Astrocyte (in vitro differentiated cells and primary cell): Measurements from ENCODE around the gene YBX2. TPM values are rescaled to one million over a fixed set of nuclear protein-coding genes. Genes with fewer than 3 reads are reported as not detected.

Source experiments
- DNase-seq: peaks from one replicate; pipeline ENCODE4 v3.0.0-alpha.2; 2010; ENCODE audit warnings: low read depth
- FAIRE-seq: peaks from 2 replicates; lab custom pipeline; 2011; peaks lifted over from hg19 to GRCh38; lab: Jason Lieb, UNC
- H2AFZ ChIP-seq: 2 replicates; pipeline ENCODE4 v1.6.0; 2012; ENCODE audit warnings: low read depth, low read length, inconsistent platforms
- H3K27ac ChIP-seq: 2 replicates; pipeline ENCODE4 v1.5.1; 2011; ENCODE audit warnings: low read depth, low read length, inconsistent platforms
- H3K27me3 ChIP-seq: 2 replicates; pipeline ENCODE4 v1.6.0; 2011; ENCODE audit warnings: low read length, inconsistent platforms; ENCODE audit not compliant: insufficient read depth
- H3K36me3 ChIP-seq: 2 replicates; pipeline ENCODE4 v1.5.1; 2011; ENCODE audit warnings: low read length, inconsistent platforms; ENCODE audit not compliant: insufficient read depth
- H3K4me1 ChIP-seq: 2 replicates; pipeline ENCODE4 v1.5.1; 2011; ENCODE audit warnings: low read length, inconsistent platforms; ENCODE audit not compliant: insufficient read depth
- H3K4me2 ChIP-seq: 2 replicates; pipeline ENCODE4 v1.6.0; 2012; ENCODE audit warnings: low read length, inconsistent platforms
- H3K4me3 ChIP-seq: 2 replicates; pipeline ENCODE4 v1.5.1; 2011; ENCODE audit warnings: low read depth, mild to moderate bottlenecking, low read length, inconsistent platforms; ENCODE audit not compliant: insufficient read depth
- H3K79me2 ChIP-seq: 2 replicates; pipeline ENCODE4 v1.6.0; 2012; ENCODE audit warnings: mild to moderate bottlenecking, low read length, inconsistent platforms; ENCODE audit not compliant: insufficient read depth
- H3K9ac ChIP-seq: 2 replicates; pipeline ENCODE4 v1.6.0; 2012; ENCODE audit warnings: mild to moderate bottlenecking, low read length, inconsistent platforms
- H3K9me3 ChIP-seq: 2 replicates; pipeline ENCODE4 v1.5.1; 2012; ENCODE audit warnings: low read depth, mild to moderate bottlenecking, low read length, inconsistent platforms; ENCODE audit not compliant: insufficient read depth
- H4K20me1 ChIP-seq: 2 replicates; pipeline ENCODE4 v1.6.0; 2012; ENCODE audit warnings: low read length, inconsistent platforms; ENCODE audit not compliant: insufficient read depth
- H3K27ac Mint-ChIP-seq: one replicate; pipeline ENCODE4 v1.8.0; 2021; ENCODE audit warnings: mild to moderate bottlenecking, mixed read lengths; ENCODE audit not compliant: unreplicated experiment
- H3K27me3 Mint-ChIP-seq: one replicate; pipeline ENCODE4 v1.8.0; 2021; ENCODE audit warnings: low read depth, mixed read lengths; ENCODE audit not compliant: unreplicated experiment
- H3K36me3 Mint-ChIP-seq: one replicate; pipeline ENCODE4 v1.8.0; 2021; ENCODE audit warnings: low read depth, mixed read lengths; ENCODE audit not compliant: unreplicated experiment
- H3K4me1 Mint-ChIP-seq: one replicate; pipeline ENCODE4 v1.8.0; 2021; ENCODE audit warnings: low read depth, mixed read lengths; ENCODE audit not compliant: unreplicated experiment
- H3K4me3 Mint-ChIP-seq: one replicate; pipeline ENCODE4 v1.8.0; 2021; ENCODE audit warnings: mild to moderate bottlenecking, moderate library complexity, mixed read lengths; ENCODE audit not compliant: unreplicated experiment
- H3K9me3 Mint-ChIP-seq: one replicate; pipeline ENCODE4 v1.8.0; 2021; ENCODE audit warnings: mild to moderate bottlenecking, mixed read lengths; ENCODE audit not compliant: unreplicated experiment
- CTCF ChIP-seq: IDR thresholded peaks from 2 replicates; pipeline ENCODE4 v1.5.1; 2011; ENCODE audit warnings: low read depth, mild to moderate bottlenecking, inconsistent platforms, low read length, moderate library complexity; ENCODE audit not compliant: insufficient read depth
- EZH2 ChIP-seq: IDR thresholded peaks from 2 replicates; pipeline ENCODE4 v1.6.1; 2012; ENCODE audit warnings: mild to moderate bottlenecking, low read length, inconsistent platforms; ENCODE audit not compliant: insufficient read depth
- total RNA-seq: library from RNA; stranded (reverse); gene quantifications from 2 replicates; pipeline ENCODE4 v1.2.1, GENCODE V29; 2021

The YBX2 gene
- total RNA-seq, 1 donor from 2014 or later: 0.86 TPM

- Mint-ChIP-seq H3K36me3 (peaks cover 10% of the 10 kb centered on the region), H3K4me3 (peak overlapping the region; percentile 12), H3K4me1 (peaks cover 10% of the 10 kb centered on the region), H3K27me3 (no peaks in the 10 kb centered on the region), H3K9me3 (no peaks in the 10 kb centered on the region), H3K27ac (no peak overlapping the region)
- Histone ChIP-seq H3K36me3 (peaks cover 12% of the 10 kb centered on the region), H3K79me2 (peaks cover 29% of the 10 kb centered on the region), H2AFZ (no peak overlapping the region), H3K4me2 (no peak overlapping the region), H3K4me3 (no peak overlapping the region), H3K27me3 (no peaks in the 10 kb centered on the region), H3K9me3 (no peaks in the 10 kb centered on the region), H4K20me1 (peaks cover 11% of the 10 kb centered on the region), H3K27ac (no peak overlapping the region), H3K9ac (no peak overlapping the region), H3K4me1 (peaks cover 8% of the 10 kb centered on the region)
- no peak for TF ChIP-seq CTCF
- no peak for TF ChIP-seq EZH2
- FAIRE-seq (no peak), DNase-seq (no peak)
These were observed 32.6 kb upstream of the YBX2 start for GRCh38 chr17:7327056-7327455.

- H3K4me1 ChIP-seq: peaks cover 8% of the 10 kb centered on the region
- peaks cover 29% of the 10 kb centered on the region for H3K79me2 ChIP-seq
- Mint-ChIP-seq H3K27ac (no peak overlapping the region), H3K36me3 (peaks cover 13% of the 10 kb centered on the region), H3K9me3 (no peaks in the 10 kb centered on the region), H3K27me3 (no peaks in the 10 kb centered on the region), H3K4me1 (peaks cover 10% of the 10 kb centered on the region), H3K4me3 (no peak overlapping the region)
- no peak for DNase-seq
- H3K4me3 ChIP-seq: no peak overlapping the region
- no peak overlapping the region for H3K4me2 ChIP-seq
- H2AFZ ChIP-seq: no peak overlapping the region
- no peak overlapping the region for H3K9ac ChIP-seq
- H3K36me3 ChIP-seq: peaks cover 12% of the 10 kb centered on the region
- H3K27ac ChIP-seq: no peak overlapping the region
- TF ChIP-seq CTCF (no peak), EZH2 (no peak)
- H3K27me3 ChIP-seq: no peaks in the 10 kb centered on the region
- H4K20me1 ChIP-seq: peaks cover 11% of the 10 kb centered on the region
- FAIRE-seq: no peak
- no peaks in the 10 kb centered on the region for H3K9me3 ChIP-seq
These were observed 31.7 kb upstream of the YBX2 start for GRCh38 chr17:7326186-7326585.

DNA sequence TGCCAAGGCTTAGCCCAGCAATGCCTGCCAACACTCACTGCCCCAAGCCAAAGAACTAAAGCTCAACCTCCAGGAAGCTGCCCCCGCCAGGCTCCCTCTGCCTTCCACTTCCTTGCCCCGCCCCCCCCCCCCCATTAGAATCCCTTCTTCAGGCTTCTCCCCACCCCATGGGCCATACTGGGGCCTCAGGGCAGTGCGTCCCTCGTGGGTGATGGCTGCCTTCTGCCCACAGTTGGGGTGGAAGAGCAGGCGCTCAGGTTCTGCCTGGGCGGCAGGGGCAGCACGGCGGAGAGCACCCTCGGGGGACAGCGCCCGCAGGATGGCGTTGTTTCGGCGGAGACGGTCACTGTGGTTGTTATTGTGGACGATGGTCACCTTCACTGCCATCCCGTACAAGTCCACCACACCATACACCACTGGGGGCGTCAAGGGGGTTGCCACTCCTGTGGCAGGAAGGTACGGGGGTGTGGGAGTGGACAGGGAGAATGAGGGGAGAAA, 30.6 kb upstream of the YBX2 start:
- Histone ChIP-seq H2AFZ (no peak overlapping the region), H3K9me3 (no peaks in the 10 kb centered on the region), H3K36me3 (peaks cover 16% of the 10 kb centered on the region), H4K20me1 (peaks cover 11% of the 10 kb centered on the region), H3K4me2 (no peak overlapping the region), H3K9ac (no peak overlapping the region), H3K27ac (no peak overlapping the region), H3K4me1 (peaks cover 8% of the 10 kb centered on the region), H3K4me3 (no peak overlapping the region), H3K79me2 (peaks cover 29% of the 10 kb centered on the region), H3K27me3 (no peaks in the 10 kb centered on the region)
- DNase-seq (no peak), FAIRE-seq (no peak)
- TF ChIP-seq CTCF (no peak), EZH2 (no peak)
- Mint-ChIP-seq H3K9me3 (no peaks in the 10 kb centered on the region), H3K27me3 (no peaks in the 10 kb centered on the region), H3K4me3 (no peak overlapping the region), H3K4me1 (peaks cover 10% of the 10 kb centered on the region), H3K36me3 (peaks cover 18% of the 10 kb centered on the region), H3K27ac (no peak overlapping the region)
